Central memory CD4-positive, alpha-beta T cell (primary cell): Measurements from ENCODE around the gene FABP1.

Experiments
- DNase-seq: peaks from one replicate; pipeline ENCODE4 v3.0.0; 2022

Gene FABP1

DNA sequence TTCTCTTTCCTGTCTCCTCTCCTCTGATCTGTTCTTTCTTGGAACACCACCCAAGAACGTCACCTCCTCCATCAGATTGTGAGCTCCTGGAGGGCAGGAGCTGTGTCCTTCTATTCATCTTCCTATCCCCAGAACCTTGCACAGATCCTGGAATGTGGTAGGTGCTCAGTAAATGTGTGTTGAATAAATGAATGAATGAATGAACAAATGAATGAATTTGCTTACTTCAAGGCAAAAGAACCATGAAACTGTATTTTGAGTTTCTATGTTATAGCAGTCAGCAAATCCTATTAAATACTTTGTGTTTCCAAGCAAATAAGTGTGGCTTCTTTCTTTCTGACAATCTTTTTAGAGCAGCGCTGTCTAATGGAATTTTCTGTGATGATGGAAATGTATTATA, 14.8 kb downstream of the FABP1 start:
- no peak for DNase-seq

- no peak for DNase-seq
These were observed 17.0 kb downstream of the FABP1 start for GRCh38 chr2:88110830-88111229.

- no peak for DNase-seq
These were observed 19.1 kb downstream of the FABP1 start for GRCh38 chr2:88108796-88109195.

DNA sequence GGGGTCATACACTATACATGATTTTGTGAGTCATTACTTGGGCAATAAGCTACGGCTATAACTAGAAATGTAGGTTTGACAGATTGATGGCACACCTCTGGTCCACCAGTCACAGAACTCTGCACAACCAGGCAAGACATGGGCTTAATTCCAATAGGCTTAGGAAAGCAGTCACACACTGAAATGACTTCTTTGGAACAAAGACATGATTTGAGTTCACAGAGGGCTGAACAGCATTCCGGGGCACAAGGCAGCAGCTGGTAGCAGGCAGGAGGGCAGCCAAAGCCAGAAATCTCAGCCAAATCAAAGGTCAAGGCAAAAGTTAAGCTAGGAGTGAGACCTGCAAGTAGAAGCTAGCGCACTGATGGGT, 27.4 kb downstream of the FABP1 start:
- DNase-seq = no peak

GRCh38 chr2:88099798-88100488, 27.9 kb downstream of the FABP1 start:
- no peak for DNase-seq

GRCh38 chr2:88098558-88098900, 29.3 kb downstream of the FABP1 start:
- DNase-seq = no peak

GRCh38 chr2:88097891-88098557, 29.8 kb downstream of the FABP1 start:
- no peak for DNase-seq

GRCh38 chr2:88097192-88097591, 30.7 kb downstream of the FABP1 start:
- DNase-seq = no peak

- DNase-seq = no peak
These were observed 31.2 kb downstream of the FABP1 start for GRCh38 chr2:88096708-88097107.

GRCh38 chr2:88095022-88095421, 32.8 kb downstream of the FABP1 start:
- no peak for DNase-seq

GRCh38 chr2:88092773-88093172, 35.1 kb downstream of the FABP1 start:
- no peak for DNase-seq

DNA sequence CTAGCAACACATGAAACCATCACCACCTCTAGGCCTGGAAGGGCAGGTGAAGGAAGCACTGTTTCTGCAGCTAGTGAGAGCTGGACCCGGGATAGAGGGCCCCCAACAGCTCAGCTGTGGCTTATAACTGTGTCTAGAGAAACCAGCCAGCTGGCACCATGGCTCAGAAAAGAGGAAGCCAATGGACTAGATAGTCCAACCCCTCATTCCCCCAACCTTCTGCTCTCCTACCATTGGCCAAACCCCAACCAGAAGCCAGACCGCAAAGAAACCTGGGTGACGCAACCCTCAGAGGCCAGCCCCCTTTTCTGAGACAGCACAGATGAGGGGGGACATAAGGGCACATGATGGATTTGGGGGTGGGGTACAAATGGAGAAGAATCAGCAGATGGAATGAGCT, 35.9 kb downstream of the FABP1 start:
- DNase-seq = no peak

DNA sequence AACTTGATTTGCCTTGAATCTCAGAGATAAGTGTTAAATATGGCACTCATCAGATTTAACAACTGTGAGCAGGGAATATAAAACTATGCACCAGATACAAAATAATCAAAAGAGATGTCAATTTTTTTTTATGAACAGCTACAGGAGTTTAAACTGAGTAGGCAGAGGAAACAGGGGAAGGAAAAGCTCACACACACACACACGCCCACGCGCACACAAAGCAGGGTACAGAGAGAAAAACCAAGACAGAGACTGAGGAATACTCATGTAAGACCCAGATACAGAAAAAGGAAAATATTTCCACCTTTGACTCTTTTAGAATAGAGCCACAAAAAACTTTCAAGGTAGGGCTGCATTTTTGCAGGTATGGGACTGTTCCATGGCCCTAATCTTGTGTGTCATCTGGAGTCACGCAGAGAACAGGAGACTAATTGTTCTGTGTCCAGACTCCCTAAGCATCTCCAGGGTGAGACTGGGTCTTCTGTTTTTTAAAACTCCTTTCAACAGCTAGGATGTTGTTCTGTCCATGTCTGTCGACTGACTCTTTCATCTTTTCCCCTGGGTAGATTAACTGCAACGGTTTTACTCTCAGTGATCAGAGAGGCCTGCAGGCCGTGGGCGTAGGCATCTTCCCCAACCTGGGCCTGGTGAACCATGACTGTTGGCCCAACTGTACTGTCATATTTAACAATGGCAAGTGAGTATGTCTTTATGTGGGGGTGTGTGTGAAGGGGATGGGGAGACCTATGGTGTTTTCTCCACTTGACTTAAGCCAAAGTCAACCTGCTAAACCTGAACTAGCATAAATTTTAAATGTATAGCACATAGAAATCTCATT, 37.2 kb downstream of the FABP1 start:
- no peak for DNase-seq

DNA sequence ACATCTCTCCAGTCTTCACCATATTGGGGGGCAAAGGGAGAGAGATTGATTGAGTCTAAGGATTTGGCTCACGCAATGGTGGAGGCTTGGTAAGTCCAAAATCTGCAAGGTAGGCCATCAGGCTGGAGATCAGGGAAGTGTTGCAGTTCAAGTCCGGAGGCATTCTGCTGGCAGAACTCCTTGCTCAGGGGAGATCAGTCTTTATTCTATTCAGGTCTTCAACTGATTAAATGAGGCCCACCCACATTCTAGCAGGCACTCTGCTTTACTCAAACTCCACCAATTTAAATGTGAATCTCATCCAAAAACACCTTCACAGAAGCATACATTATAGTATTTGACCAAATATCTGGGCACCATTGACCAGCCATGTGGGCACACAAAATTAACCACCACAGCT, 38.9 kb downstream of the FABP1 start:
- no peak for DNase-seq

DNA sequence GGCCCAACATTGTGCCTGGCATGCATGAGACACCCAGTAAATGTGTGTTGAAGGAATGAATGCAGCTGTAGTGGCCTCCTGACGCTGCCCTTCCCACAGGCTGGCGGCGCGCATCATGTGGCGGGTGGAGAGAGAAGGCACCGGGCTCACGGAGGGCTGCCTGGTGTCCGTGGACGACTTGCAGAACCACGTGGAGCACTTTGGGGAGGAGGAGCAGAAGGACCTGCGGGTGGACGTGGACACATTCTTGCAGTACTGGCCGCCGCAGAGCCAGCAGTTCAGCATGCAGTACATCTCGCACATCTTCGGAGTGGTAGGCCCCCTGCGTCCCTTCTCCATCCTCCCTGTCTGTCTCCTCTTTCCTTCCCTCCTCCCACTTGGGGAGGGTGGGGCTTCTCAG, 40.1 kb downstream of the FABP1 start:
- DNase-seq = no peak

DNA sequence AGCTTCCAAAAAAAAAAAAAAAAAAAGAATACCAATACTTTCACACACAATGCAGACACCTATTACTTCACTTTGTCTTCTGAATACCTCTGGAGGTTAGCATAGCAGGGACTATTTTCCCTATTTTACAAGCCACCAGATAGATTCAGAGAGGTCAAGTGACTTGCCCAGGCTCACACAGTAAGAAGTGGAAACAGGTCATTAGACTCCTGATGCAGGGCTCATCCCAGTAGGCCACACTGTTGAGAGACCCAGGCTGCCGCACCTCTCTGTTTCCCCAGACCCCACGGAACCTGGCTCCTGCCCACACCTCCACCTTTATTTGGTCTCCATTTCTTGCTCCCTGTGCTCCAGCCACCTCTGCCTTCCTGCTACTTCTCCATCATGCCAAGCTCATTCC, 40.8 kb downstream of the FABP1 start:
- DNase-seq = no peak

DNA sequence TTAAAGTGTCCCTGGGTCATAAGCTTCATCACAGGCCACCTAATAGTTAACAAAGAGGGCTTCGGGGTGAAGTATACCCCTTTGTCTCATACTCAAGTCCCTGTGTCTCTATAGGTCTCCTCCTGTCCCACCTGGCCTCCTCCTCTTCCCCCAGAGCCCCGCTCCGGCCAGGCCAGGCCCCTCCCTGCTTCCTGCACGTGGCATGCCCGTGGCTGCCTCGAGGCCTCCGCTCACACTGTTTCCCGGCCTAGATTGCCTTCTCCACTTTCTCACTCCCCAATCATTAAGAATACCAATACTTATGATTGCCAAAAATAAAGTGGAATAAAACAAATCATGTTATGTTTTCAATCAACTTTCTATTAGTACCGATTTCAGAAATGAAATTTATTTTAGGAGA, 41.5 kb downstream of the FABP1 start:
- no peak for DNase-seq

GRCh38 chr2:88085602-88086001, 42.3 kb downstream of the FABP1 start:
- no peak for DNase-seq

DNA sequence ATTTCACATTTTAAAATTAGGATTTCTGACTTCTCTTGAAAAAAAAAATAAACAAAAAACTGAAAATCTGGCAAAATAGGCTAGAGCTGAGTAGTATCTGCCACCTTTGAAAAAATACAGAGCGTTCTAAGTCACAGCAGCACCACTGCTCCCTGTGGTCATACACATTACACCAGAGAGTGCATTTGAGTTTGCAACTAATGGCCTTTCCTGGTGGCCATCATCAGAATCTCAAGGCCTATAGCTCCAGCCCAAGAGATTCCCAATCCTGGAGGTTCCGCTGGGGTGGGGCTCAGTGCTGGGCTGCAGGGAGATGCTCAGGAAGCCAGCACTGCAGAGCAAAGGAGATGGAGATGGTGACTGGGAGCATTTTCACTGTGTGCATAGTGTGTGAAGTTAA, 42.8 kb downstream of the FABP1 start:
- no peak for DNase-seq

DNA sequence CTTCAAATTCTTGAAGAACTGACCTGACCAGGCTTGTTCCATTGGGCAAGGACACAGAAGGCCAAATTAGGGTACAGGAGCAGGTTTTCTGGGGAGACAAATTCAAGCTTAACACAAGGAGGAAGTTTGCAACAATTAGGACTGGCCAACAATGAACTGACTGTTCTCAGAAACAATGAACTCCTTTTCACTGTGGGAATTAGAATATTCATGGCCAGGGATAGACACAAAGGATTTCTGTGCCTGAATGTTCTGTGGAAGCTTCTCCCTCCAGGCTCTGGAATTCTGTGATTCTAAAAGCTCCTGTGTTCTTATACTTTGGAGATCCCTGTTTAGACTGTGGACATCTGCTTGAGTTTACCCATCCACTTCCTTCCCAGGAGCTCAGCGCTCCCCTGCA, 45.1 kb downstream of the FABP1 start:
- DNase-seq = no peak

GRCh38 chr2:88081924-88082608, 45.8 kb downstream of the FABP1 start:
- DNase-seq = no peak

- DNase-seq = no peak
These were observed 47.3 kb downstream of the FABP1 start for GRCh38 chr2:88080545-88080944.

GRCh38 chr2:88078643-88079172, 49.2 kb downstream of the FABP1 start:
- no peak for DNase-seq
